GM19328 (cell line): ENCODE results near the gene KLHL25.

ENCODE experiments used
- ATAC-seq: cut with Tn5 transposase; IDR thresholded peaks from one replicate; pipeline ENCODE4 v1.9.1; 2021; ENCODE audit warnings: mild to moderate bottlenecking, moderate library complexity; ENCODE audit not compliant: unreplicated experiment

The KLHL25 gene

GRCh38 chr15:85777250-85778106, 17.2 kb downstream of the KLHL25 start:
- no peak for ATAC-seq

DNA sequence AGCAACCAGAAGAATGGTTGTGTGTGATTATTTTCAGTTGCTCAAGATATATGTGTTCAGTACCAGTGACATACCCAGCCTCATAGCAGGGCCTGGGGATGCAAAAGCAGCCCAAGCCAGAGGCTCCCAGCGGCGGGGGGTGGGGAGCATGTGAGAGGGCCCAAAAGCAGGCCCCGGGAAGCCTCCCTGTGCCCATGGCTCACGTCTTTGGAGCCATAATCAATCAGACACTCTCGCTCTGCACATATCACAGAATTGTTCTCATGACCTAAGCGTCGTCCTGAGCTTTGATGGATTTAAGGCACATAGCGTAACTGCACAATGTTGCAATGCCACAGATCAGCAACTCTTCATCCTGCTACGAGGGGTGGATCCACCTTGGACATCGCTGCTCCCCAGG, 20.8 kb downstream of the KLHL25 start:
- no peak for ATAC-seq

GRCh38 chr15:85773249-85773648, 21.5 kb downstream of the KLHL25 start:
- no peak for ATAC-seq

DNA sequence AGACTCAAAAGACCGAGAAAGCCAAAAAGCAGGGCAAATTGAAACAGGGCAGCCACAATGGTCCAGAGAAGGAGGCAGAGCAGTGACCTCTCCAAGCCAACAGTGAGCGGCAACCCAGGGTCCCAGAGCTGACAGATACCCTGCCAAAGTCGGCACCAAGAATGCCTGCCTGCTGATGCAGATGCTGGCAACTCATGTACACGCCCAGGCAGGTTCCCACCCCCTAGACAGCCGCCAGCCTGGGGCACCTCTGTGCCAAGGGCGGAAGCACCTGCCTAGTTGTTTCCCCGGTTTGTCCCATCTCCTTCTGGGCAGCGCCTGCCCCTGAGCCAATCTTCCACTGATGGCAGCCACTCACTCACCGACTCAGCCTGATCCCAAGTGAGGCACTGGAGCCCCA, 22.1 kb downstream of the KLHL25 start:
- ATAC-seq: no peak

DNA sequence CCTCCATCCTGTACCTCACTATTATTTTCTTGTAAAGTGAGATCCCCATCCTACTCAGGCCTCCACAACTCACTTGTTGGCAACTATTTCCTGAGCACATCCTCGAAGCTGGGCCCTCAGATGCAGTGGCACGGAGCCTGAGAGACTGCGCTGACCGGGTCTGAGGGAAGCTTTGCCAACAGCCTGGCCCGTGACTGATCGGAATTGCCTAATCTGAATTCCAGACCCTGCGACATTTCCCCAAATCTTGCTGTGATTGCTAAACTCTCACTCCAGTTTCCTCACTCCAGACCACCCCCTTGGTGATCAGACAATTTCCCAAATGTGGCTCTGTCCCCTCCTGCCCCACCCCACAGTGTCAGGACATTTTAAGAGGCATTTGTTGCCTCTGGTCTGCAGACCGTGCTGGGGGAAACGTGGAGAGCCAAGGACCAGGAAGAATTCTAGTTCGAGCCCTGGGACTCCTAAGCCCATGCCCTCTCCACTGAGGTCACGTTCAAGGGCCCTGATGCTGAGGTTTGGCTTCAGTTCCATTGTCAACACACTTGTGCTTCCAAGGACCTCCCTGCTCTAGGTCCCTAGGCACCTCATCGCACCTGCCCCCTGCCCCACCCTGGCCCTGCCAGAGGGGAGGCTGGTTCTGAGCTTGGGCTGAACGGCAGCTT, 22.8 kb downstream of the KLHL25 start:
- no peak for ATAC-seq

DNA sequence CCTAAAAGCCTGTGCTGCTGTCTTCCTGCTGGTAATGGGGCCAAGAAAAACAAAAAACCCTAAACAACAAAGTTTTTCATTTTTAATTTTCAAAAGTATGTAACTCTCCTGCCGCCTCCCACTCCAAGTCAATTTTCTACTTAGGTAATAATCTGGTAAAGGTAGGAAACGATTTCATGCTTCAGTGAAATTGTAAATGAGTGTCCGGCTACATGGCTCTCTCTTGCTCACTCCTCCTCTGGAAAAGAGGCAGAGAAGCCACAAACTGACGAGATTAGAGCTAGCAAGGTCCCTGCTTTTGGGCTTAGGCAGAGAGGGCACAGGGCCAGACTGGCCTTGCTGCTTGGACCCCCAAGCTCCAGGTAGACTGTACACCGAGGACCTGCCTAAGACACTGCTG, 23.5 kb downstream of the KLHL25 start:
- no peak for ATAC-seq

- no peak for ATAC-seq
Measured at GRCh38 chr15:85770096-85771041, 24.4 kb downstream of the KLHL25 start.

- no peak for ATAC-seq
Measured at GRCh38 chr15:85769182-85769900, 25.4 kb downstream of the KLHL25 start.

DNA sequence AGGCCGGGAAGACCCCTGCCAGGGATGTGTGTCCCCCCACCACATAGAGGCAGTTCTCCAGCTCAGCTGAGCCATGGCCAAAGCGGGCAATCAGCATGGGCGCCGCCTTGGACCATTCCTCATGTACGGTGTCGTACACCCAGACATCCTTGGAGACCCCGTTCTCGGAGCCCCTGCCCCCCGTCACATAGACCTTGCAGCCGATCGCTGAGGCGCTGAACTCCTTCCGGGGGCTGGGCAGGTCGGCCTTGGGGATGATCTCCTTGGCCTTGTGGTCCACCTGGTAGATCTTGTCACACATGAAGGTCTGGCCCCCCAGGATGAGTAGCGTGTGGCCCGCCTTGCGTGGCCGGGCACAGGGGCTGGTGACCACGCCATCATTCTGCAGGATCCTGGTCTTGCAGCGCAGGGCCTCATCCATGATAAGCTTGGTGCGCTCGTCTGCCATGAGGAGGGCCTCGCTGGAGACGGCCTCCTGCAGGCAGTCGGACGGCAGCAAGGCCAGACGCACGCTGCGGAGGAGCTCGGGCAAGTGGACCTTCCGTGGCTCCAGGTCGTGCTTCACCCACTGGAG, 26.0 kb downstream of the KLHL25 start:
- ATAC-seq: no peak

DNA sequence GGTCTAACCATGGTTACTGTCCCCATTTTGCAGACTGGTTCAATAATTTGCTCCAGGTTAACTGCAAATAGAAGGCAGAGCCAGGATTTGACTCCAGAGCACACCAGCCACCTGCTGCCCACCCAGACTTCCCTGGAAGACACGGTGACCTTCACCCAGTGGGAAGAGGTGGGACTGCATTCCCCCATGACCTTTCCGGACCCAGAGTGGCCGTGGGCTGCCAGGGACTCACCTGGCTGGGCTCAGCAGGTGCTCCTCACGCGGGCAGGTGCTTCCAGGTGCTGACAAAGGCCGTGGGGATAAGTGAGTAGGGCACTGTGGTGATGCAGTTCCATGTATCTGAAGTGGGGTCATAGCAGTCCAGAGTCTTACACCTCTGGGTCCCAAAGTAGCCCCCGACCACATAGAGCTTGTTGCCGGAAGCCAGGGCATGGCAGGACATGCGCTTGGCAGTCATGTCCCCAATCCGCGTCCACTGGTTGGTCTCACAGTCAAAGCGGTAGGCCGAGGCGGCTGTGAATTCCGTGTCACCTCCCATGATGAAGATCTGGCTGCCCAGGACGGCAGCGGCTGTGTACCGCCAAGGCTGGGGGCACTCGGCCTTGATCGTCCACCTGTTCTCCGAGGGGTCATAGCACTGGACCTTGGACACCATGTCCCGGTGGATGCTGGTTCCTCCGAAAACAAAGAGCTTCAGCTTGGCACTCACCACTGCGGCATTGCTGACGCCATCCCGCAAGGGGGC, 26.8 kb downstream of the KLHL25 start:
- no peak for ATAC-seq

GRCh38 chr15:85766001-85766831, 28.5 kb downstream of the KLHL25 start:
- ATAC-seq: no peak

- no peak for ATAC-seq
Measured at GRCh38 chr15:85764649-85765277, 30.0 kb downstream of the KLHL25 start.

- ATAC-seq: no peak
Measured at GRCh38 chr15:85763673-85764633, 30.8 kb downstream of the KLHL25 start.

GRCh38 chr15:85763157-85763556, 31.6 kb downstream of the KLHL25 start:
- no peak for ATAC-seq

DNA sequence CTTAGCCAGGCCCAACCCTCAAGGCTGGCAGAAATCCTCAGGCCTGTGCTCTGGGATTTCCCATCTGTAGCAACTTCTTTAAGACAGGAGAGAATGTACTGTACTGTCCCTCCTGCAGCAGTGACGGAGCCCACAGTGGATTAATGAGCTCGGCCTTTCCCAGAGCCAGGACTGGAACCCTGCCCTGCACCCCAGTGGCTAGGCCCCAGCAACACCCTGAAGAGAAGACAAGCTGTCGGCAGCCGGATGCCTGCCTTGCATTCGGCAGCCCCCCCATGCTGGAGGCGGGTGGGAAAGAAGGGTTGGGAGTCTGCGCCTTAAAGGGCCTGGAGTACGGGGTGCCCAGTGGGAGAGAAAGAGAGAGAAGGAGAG, 32.0 kb downstream of the KLHL25 start:
- ATAC-seq: no peak

- ATAC-seq: no peak
Measured at GRCh38 chr15:85762039-85762755, 32.5 kb downstream of the KLHL25 start.

GRCh38 chr15:85761635-85762034, 33.1 kb downstream of the KLHL25 start:
- no peak for ATAC-seq
